HL-60/S4 treated with retinoic acid at 250 ng/mL for 4 days and 3 days (cell line): Measurements from ENCODE around the gene ERICH3.

Experiments used
- in situ Hi-C: fragments of 300-500 bp; cut with MboI; formaldehyde crosslinking; loops from 2 replicates; pipeline ENCODE4 v1.7.0; 2022; ENCODE audit warnings: low sequenced_read_pairs

The ERICH3 gene

DNA sequence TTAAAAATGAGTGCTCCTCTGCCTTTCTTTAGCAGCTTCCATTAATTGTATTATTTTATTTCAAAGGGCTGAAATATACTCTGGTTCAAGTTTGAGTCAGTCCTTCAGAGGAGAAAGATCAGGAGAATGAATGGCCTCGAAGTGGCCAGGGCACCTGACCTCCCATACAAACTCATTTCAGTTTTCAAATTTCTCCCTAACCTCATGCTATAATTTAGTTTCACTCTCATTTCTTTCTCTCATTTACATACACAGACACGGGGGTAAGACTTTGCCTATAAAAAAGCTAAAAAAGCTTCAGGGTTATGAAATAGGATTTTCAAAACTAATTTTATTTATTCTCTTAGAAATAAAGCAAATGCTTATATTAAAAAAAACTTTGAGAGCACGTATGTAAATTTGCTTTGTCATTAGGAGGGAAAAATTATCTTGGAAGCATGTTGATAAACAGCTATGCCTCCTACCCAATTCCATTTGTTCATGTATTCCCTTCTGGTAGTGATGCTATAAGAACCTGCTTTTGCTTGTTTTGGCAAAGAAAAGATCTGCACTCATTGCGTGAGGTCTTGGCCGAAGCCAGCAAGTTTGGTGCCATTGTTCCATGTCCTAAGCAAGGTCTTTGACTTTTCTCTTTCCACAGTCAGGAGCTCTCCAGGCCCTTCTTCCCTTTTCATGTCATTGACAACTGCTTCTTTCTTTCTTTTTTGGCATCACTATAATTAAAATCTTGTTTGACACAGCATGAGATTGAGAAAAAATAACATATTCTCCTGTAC lies 80.8 kb downstream of the ERICH3 start:
- in situ Hi-C loops, result no loop called here

DNA sequence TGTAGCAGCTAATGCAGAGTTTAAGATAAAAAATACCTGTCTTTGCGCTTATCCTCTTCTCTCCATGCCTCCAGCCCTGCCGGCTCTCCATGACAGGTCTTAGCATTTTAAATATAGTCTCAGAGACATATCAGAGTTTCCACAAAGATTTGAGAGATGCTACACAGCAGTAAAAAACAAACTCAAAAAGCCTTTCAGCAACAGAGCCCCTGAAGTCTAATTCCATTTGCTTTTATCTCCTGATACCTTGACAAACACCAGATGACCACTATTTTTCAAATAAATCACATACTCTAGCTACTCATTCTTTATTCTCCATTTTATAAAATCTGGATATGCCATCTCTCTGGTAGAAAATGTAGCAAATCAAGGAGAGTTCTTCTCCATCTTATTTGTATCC lies 81.6 kb downstream of the ERICH3 start:
- in situ Hi-C loops, result no loop called here

DNA sequence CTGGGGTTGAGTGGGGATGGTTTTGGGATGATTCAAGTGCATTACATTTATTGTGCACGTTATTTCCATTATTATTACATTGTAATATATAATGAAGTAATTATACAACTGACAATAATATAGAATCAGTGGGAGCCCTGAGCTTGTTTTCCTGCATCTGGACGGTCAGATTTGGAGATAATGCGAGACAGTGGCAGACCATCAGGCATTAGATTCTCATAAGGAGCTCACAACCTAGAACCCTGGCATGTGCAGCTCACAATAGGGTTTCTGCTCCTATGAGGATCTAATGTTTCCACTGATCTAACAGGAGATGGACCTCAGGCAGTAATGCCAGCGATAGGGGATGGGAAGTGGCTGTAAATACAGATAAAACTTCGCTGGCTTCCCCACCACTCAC lies 83.3 kb downstream of the ERICH3 start:
- in situ Hi-C loops, result no loop called here

DNA sequence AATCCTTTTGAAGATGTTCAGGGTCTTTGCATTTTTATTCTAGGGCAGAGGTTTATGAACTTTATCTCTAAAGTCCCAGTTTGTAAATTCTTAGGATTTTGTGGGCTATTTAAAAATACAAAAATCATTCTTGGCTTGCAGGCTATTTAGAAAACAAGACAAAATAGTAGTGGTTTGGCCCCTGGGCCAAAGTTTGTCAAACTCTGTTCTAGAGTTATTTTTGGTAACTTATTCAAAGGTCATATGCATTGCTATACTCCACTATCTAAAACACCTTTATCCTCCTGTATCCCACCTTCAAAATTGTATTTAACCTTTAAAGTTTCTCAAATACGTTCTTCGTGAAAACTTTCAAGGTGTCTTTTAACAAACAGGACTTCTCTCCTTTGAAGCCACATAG lies 85.7 kb downstream of the ERICH3 start:
- in situ Hi-C loops, result no loop called here

DNA sequence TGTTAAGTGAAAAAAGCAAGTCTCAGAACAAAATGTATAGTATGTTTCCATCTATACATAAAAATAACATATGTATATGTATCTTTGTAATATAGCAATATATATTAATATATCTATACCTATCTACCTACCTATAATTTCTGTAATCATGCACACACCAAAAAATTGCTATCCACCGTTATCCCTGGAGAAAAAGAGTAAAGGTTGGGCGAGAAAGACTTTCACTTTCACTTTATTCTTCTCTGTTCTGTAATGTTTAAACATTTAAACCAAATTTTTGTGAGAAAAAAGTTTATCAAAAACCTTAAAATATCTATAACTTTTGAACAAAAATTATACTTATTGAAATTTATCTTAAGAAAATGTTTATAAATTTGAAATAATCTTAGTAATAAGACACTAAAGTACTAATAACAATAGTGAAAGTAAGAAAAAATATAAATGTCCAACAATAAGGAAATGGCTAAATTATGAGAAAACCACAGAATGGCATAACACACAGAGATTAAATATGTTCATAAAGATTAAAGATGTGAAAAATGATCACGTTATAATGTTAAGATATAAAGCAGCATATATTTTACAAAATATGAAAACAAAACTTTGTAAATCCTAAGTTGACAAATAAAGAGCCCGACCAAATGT lies 87.2 kb downstream of the ERICH3 start:
- in situ Hi-C loops, result no loop called here

DNA sequence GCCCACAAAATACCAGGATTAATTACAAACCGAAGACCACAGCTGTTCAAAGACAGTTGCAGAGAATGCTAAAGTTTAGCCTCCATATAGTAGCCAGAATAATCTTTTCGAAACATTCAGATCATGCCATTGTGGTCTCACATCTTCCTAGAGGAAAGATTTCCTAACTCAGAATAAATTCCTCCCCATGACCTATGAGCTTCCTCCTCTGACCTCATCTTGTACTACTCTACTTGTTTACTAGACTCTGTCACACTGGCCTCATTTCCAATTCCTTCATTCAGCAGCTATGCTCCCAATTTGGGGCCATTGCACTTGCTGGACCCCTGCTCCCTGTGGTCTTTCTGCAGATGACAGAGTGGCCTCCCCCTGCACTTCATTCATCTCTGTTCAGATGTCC lies 89.4 kb downstream of the ERICH3 start:
- in situ Hi-C loops, result no loop called here

DNA sequence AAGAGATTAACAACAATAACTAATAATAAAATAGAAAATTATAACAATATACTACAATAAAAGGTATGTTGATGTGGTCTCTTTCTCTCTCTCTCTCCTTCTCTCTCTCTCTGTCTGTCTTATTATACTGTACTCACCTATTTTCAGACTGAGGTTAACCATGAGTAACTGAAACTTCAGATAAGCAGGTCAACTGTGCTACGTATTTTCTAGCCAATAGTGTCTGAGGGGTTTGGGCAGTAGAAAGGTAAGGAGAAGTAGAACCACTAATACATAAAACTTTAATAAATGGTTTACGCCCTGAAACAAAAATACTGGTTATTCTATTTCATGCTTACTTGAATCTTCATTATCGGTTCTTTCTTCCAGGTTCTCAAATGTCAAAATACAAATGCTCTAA lies 90.2 kb downstream of the ERICH3 start:
- in situ Hi-C loops, result no loop called here

DNA sequence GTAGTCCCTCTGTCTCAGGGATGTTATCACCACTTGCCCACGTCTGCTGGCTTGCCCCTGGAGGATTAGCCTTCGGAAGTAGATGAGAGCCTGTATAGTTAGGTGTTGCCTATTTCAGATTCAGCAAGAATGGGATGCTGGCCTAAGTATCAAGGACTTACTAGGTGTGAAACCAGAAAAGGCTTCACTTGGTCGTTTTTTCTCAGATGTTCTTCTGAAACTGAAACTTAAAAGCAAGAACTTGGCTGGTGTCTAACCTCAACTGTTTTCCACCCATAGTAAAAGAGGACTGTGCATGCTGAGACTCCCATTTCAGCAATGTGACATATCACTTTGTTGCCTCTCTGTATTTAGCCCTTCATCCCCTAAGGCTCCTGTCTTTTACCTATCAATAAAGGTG lies 94.2 kb downstream of the ERICH3 start:
- in situ Hi-C loops, result no loop called here

DNA sequence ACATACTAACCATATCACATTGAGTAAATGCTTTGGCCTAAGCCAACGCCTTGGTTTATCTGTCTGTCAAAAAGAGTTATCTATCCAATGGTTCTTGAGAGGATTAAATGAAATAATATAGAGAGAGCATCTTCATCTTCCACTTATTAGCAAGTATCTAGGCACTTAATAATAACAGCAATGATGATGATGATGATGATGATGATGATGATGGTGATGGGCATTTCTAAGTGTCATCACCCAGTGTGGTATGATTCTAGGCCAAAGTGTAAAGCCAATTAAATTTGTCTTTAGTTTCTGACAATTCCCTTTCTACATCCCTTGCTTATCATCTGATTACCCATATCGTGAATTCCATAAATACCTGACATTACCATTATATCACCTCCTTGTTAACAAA lies 95.5 kb downstream of the ERICH3 start:
- in situ Hi-C loops, result no loop called here

DNA sequence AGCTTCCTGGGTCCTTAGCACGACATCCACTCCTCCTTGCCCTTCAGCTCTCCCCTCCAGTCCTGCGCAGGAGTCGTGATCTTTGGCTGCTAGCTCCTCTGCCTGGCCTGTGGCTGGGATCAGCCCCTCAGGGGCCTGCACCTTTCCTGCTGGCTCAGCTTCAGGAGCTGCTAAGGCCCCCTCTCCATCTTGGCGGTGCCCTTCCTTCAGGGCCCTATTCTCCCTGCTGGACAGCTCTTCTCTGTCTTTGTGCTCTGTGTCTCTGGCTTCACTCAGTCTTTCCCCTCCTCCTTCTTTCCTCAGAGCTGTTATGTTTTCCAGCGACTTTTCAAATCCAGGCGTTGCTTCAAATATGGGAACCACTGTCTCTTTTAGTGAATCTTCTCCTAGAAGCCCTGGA lies 101.7 kb downstream of the ERICH3 start:
- in situ Hi-C loops, result no loop called here

DNA sequence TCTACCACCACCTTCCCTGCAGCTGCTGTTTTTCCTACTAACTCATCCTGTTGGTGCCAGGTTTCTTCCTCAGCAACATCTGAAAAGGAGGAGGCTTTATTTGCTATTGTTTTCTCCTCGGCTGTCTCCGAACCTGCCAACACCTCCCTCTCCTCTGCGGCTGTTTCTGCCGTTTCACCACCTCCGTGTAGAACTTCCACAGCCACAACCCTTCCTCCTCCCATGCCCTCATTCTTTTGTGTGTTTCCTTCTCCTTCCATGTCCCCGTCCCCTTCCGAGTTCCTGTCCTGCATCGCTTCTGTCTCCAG lies 102.1 kb downstream of the ERICH3 start:
- in situ Hi-C loops, result no loop called here

DNA sequence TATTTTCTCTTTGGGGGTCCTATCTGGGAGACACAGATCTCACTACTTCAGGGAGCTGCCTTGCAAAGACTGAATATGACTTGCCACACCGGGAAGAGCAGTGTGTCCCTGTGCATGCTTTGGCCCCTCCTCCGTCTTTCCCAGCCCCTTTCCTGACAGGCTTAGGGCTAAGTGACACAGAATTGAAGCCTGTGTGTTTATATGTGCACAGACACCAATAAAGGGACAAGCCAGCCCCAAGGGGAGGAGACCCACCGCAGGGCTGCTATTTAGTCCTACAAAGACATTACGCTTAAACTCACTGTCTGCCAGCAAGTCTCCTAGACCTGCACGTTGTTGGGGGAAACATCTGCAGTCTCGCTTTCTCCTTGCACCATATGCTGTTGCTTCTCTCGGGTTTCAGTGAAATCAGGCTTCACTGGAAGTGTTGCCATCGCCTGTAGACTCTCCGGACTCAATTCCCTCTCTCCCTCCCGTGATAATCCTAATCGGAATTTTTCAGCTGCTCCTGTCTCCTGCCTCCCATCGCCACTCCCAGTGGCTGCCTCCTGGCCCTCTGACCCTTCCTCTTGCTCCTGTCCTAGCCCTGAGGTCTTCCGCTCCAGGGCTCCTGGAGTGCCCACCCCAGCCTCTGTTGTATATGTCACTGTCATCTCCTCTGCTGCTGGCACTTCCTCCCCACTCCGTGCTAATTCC lies 102.6 kb downstream of the ERICH3 start:
- in situ Hi-C loops, result no loop called here

DNA sequence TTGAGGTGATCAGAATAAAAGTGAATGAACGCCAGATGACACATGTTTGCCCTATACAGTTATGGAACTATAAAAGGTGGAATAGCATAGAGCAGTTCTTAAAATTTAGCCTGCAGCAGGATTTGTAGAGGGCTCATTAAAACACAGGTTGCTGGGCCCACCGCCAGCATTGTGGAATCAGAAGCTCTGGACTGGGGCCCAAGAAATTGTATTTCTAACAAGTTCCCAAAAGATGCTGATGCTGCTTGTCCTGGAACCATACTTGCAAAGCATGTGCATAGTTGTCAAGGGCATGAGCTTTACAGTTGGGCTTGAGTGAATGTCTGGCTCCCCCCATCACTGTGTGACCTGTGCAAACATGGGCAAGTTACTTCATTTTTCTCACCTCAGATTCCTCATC lies 123.7 kb downstream of the ERICH3 start:
- in situ Hi-C loops, result no loop called here

DNA sequence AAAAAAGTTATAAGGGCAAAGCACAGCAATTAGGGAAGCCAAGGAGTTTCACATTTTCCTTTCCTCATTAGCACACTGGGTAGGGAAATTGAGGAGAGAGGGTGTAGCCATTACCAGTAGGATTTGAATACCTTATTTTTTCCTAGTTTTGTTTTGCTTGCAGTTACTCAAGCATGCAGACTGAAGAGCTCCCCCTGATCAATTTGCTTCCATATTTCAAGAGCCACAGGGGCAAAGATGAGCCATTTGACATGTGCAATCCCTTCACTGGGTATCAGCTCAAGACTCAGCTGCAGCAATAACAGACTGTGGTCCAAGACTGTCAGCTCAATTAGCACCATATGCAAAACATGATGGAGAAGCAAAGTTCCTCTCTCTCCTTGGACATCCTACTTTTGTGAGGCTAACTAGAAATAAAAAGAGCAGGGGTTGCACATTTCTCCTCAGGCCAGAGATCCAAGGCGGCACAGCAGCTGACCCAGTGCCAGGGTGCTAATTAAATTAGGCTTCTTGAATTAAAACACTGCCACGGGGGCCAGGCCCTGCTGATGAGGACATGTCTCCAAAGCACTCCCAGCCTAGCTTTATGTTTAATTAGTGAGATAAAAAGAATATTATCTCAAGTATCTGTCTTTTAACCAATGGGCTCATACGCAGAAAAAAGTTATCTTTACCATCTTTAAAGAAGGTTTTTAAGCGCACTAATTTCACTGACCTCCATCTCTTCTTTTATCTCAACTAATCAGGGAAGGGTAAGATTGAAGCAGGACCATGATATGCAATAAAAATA lies 124.4 kb downstream of the ERICH3 start:
- in situ Hi-C loops, result no loop called here

DNA sequence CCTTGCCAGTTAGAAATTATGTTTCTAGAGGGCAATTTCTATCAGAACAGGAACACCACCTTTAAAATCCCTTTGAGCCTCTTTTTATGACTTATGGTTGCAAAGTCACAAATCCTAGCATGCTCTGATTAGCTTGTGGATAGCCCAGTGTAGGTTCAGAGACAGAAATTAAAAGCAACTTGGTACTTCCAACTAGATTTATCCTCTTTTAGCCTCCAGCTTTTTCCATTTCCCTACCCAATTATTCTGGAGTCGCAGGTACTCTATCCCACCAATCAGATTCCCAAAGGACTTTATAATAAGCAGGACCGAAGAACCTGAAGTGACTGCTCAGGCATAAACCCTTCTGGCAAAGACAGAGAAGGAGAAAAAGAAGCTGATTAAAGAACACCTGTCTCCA lies 127.8 kb downstream of the ERICH3 start:
- in situ Hi-C loops, result no loop called here

DNA sequence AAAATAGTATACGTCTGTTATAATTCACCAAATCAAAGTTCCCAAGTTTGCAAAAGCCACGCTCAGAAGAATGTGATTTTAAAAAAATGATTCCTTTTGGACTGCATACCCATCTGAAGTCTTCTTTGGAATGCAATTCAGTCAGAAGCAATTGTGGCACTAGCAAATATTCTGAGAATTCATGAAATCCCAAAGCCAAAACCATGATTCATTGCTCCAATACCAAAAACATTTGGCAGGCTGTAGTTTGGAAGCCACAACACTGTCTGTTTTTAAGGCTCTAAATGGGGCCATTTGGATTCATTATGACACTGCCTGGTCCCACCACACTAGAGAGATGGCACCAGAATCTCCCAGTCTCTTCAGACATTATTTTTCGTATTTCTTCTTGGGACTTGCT lies 139.4 kb downstream of the ERICH3 start:
- in situ Hi-C loops, result no loop called here

DNA sequence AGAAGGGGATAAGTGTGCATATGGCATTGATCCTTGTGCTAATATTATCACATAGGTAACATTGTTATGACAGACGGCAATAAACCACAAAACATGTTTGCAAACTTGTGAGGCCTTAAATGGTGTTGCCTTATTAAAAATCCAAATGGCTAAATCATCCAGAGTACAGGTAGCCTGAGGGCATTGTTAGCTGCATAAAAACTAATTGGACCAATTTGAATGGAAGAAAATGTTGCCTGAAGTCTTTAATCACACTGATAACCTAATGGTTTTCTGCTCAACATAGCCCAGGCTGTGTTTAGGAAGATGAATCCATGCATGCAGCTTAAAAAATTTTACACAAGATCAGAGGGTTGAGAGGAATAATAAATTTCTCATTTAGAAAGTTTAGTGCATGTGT lies 141.8 kb downstream of the ERICH3 start:
- in situ Hi-C loops, result no loop called here

DNA sequence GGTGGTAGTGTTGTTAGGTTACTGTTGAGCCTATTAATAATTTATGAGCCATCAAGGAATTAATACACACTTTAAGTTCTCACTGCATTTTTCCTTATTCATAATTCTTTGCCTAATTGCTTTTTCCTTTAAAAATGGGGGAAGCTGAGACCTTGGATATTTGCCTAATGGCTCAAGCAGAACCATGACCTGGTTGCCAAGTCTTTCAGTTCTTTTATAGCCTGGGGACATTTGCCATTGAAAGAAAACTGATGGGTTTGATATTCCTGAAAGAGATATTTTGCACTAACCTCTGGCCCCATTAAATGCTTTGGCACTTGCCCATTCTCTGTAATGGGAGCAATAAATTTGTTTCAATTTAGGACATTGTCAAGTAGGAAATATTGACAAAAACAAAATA lies 142.7 kb downstream of the ERICH3 start:
- in situ Hi-C loops, result no loop called here

DNA sequence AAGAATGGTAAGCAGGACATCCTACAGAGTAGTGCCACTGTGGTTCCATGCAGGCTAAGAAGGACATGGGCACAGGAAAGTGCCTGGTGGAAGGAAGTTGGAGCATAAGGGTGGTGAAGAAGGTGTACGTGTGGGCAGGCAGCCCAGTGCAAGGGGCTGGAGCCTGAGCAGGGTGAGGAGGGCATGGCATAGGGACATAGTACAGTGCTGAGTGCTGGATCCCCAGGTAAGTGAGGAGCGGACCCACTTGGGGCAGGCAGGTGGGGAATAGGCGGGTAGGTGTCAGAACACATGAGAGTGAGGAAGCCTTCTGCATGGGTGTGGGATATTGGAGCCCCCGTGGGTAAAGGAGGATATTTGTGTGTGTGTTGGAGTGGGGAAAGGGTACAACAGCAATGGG lies 145.5 kb downstream of the ERICH3 start:
- in situ Hi-C loops, result no loop called here

DNA sequence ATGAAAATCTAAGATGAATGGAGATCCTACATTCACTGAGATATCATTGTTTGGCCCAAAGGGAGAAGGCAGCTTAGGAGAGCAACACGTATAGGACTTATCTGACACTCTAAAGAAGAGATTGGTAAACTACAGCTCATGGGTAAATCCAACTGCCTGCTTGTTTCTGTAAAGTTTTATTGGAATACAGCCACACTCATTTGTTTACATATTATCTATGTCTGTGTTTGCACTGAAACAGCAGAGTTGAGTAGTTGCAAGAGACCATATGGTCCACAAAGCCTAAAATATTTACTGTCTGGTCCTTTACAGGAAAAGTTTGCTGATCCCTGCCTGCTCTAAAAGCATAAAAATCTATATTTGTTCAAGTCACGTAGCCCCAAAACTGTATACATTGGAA lies 146.9 kb downstream of the ERICH3 start:
- in situ Hi-C loops, result no loop called here

DNA sequence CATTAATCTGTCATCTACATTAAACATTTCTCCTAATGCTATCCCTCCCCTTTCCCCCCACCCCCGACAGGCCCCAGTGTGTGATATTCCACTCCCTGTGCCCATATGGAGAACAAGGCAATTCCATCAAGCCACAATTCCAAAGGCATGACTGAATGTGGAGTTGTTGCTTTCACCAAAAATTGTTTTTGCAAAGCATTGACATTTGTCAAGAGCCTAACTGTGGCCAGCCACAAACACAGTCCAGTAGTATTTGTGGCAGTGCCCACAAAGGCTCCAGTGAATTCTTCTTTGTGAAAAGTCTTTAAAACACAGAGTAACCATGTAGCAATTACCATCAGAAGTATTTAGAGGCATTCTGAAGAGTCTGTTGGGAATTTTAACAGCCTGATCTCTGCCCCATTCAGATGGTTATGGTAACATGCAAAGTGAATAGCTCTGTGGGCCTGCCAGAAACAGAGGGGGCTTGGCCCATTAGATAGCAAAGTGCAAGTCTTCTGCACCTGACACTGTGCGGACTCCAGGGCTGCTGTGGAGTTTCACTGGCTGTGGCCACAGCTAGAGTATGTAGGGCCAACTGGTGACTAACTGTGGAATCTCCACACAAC lies 149.6 kb downstream of the ERICH3 start:
- in situ Hi-C loops, result no loop called here
